ENCODE measurements around the gene CAMTA1. TPM values are rescaled to one million over a fixed set of nuclear protein-coding genes. Genes with fewer than 3 reads are reported as not detected.
A peak's percentile ranks its signal among the peaks of the same experiment; 100 is the strongest.

Gene CAMTA1
- total RNA-seq, 4 donors from 2014 or later = 57.4 to 88.3 (median 62.1) TPM

- Histone ChIP-seq H3K9me3 (no peaks in the 10 kb centered on the region), H3K27me3 (no peaks in the 10 kb centered on the region), H3K27ac (peak overlapping the region in 1 of 4 donors; percentile 49), H3K4me3 (no peak overlapping the region), H3K36me3 (no peaks in the 10 kb centered on the region), H3K4me1 (no peaks in the 10 kb centered on the region)
- TF ChIP-seq CTCF (IDR thresholded peaks at IDR 0.05) (no peak), POLR2A (IDR thresholded peaks at IDR 0.05) (no peak)
- DNase-seq = no peak
Measured at GRCh38 chr1:6912518-6912917, 127.3 kb downstream of the CAMTA1 start.

GRCh38 chr1:6913086-6913485, 127.8 kb downstream of the CAMTA1 start:
- H3K36me3 ChIP-seq = no peaks in the 10 kb centered on the region
- H3K4me1 ChIP-seq = no peaks in the 10 kb centered on the region
- H3K9me3 ChIP-seq = no peaks in the 10 kb centered on the region
- H3K27me3 ChIP-seq = no peaks in the 10 kb centered on the region
- TF ChIP-seq CTCF (IDR thresholded peaks at IDR 0.05) (no peak), POLR2A (IDR thresholded peaks at IDR 0.05) (no peak)
- H3K27ac ChIP-seq = peak overlapping the region in 1 of 4 donors; percentile 49
- no peak for DNase-seq
- H3K4me3 ChIP-seq = no peak overlapping the region

- Histone ChIP-seq H3K27me3 (no peaks in the 10 kb centered on the region), H3K27ac (no peak overlapping the region), H3K4me3 (no peak overlapping the region), H3K9me3 (no peaks in the 10 kb centered on the region), H3K36me3 (no peaks in the 10 kb centered on the region), H3K4me1 (no peaks in the 10 kb centered on the region)
- DNase-seq = no peak
- TF ChIP-seq CTCF (IDR thresholded peaks at IDR 0.05) (no peak), POLR2A (IDR thresholded peaks at IDR 0.05) (no peak)
Measured at GRCh38 chr1:6914706-6915105, 129.5 kb downstream of the CAMTA1 start.

GRCh38 chr1:6915999-6916565, 130.8 kb downstream of the CAMTA1 start:
- Histone ChIP-seq H3K9me3 (no peaks in the 10 kb centered on the region), H3K27me3 (no peaks in the 10 kb centered on the region), H3K36me3 (no peaks in the 10 kb centered on the region), H3K27ac (no peak overlapping the region), H3K4me3 (no peak overlapping the region), H3K4me1 (no peaks in the 10 kb centered on the region)
- TF ChIP-seq CTCF (IDR thresholded peaks at IDR 0.05) (no peak), POLR2A (IDR thresholded peaks at IDR 0.05) (no peak)
- DNase-seq = peak in 1 of 3 donors; percentile 36

- DNase-seq = peak in 1 of 3 donors; percentile 26
- Histone ChIP-seq H3K27me3 (no peaks in the 10 kb centered on the region), H3K4me3 (no peak overlapping the region), H3K27ac (no peak overlapping the region), H3K36me3 (no peaks in the 10 kb centered on the region), H3K9me3 (no peaks in the 10 kb centered on the region), H3K4me1 (no peaks in the 10 kb centered on the region)
- TF ChIP-seq CTCF (IDR thresholded peaks at IDR 0.05) = no peak
- TF ChIP-seq POLR2A (IDR thresholded peaks at IDR 0.05) = no peak
Measured at GRCh38 chr1:6917067-6917466, 131.8 kb downstream of the CAMTA1 start.
